Tibial nerve (tissue), 4 donors: ENCODE measurements around the gene MAU2. TPM values are rescaled to one million over a fixed set of nuclear protein-coding genes. Genes with fewer than 3 reads are reported as not detected.
A peak's percentile ranks its signal among the peaks of the same experiment; 100 is the strongest.

ENCODE experiments used
- DNase-seq, 2 donors: peaks; one replicate each; pipeline ENCODE4 v3.0.0-alpha.2; 2019; ENCODE audit warnings: low spot score in 2 of 2
- H3K27ac ChIP-seq, 4 donors: fragments of 200-600 bp; sonication (generic) in 3 of 4; one replicate each; pipeline ENCODE4 v1.5.1; 2017 to 2019; ENCODE audit warnings: mild to moderate bottlenecking in 1 of 4
- H3K27me3 ChIP-seq, 2 donors: fragments of 200-600 bp; sonication (generic) in 1 of 2; one replicate each; pipeline versions ENCODE4 v1.5.1 to v1.6.0; 2017 to 2019
- H3K36me3 ChIP-seq, 3 donors: fragments of 200-600 bp; sonication (generic); one replicate each; pipeline ENCODE4 v1.5.1; 2018 to 2019
- H3K4me1 ChIP-seq, 4 donors: fragments of 200-600 bp; sonication (generic) in 3 of 4; one replicate each; pipeline ENCODE4 v1.5.1; 2017 to 2019
- H3K4me3 ChIP-seq, 4 donors: fragments of 200-600 bp; sonication (generic) in 3 of 4; one replicate each; pipeline ENCODE4 v1.5.1; 2017 to 2019; ENCODE audit warnings: mild to moderate bottlenecking in 1 of 4, moderate library complexity in 1 of 4
- H3K9me3 ChIP-seq, 4 donors: fragments of 200-600 bp; sonication (generic) in 3 of 4; one replicate each; pipeline ENCODE4 v1.5.1; 2017 to 2019
- EP300 ChIP-seq, 2 donors: sonication (generic); formaldehyde crosslinking; IDR thresholded peaks; one replicate each; pipeline ENCODE4 v1.6.1; 2017; ENCODE audit warnings: antibody characterized with exemption in 2 of 2, mild to moderate bottlenecking in 1 of 2
- POLR2A ChIP-seq, 2 donors: fragments of 450-650 bp; IDR thresholded peaks; one replicate each; pipeline ENCODE4 v1.6.1; 2017; ENCODE audit warnings: antibody characterized with exemption in 2 of 2, mild to moderate bottlenecking in 2 of 2, moderate library complexity in 2 of 2
- WGBS, 2 donors: methylation state at CpG; one replicate each; pipeline ENCODE4 v1.1.5; 2018; 5-methylcytosine and 5-hydroxymethylcytosine counted together
- total RNA-seq, 4 donors: library from RNA; depleted of rRNA; stranded (reverse); fragments of >200 nt; gene quantifications; one replicate each; pipeline ENCODE4 v1.1.0, GENCODE V29; 2016
- TF ChIP-seq, protein P1 (sequence below), 5 experiments: fragments of 200-600 bp in 3 of 5; fragments of 450-650 bp in 2 of 5; sonication (generic) in 3 of 5; IDR thresholded peaks; one replicate each; pipeline ENCODE4 v1.5.1; 2016 to 2019; ENCODE audit warnings: antibody characterized with exemption in 5 of 5, mild to moderate bottlenecking in 3 of 5, moderate library complexity in 2 of 5

The MAU2 gene
- total RNA-seq, 4 donors from 2014 or later: 56.8 to 108 (median 97.8) TPM

DNA sequence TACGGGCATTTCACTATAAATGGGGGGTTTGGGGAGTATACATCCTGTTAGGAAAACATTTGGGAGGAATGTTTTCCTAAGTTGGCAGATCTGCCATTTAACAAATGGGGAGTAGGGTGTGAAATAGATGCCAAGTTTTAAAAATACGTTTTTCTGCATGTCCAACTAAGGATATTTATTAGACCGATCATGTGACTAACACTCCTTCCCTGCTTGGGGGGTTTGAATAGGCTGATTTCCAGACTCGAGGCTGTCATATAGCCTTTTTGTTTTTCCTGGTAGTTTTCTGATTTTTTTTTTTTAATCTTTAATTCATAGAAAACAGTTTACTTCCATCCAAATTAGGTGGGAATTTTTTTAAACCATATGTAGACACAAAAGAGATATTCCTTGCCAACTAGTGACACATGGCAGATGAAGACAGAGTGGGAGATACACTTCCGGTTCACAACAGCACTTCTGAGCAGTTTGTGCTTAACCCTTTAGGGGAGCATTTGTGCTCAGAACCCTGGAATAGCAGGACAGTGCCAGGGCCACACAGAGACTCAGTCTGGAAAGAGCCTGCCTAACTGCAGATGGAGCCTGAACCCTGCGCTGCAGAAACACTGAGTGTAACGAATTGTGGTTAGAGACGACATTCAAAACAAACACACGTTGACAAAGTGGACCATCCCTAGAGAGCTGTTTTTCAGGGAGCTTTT lies 79.3 kb downstream of the MAU2 start:
- Histone ChIP-seq H3K9me3 (no peaks in the 10 kb centered on the region), H3K36me3 (no peaks in the 10 kb centered on the region), H3K4me3 (no peak overlapping the region), H3K27ac (peak overlapping the region in 2 of 4 donors; percentile 33 to 34), H3K4me1 (peaks cover 0 to 27% (median 1%) of the 10 kb centered on the region in 4 donors), H3K27me3 (no peaks in the 10 kb centered on the region)
- no peak for TF ChIP-seq POLR2A (IDR thresholded peaks at IDR 0.05)
- TF ChIP-seq, protein P1, sequence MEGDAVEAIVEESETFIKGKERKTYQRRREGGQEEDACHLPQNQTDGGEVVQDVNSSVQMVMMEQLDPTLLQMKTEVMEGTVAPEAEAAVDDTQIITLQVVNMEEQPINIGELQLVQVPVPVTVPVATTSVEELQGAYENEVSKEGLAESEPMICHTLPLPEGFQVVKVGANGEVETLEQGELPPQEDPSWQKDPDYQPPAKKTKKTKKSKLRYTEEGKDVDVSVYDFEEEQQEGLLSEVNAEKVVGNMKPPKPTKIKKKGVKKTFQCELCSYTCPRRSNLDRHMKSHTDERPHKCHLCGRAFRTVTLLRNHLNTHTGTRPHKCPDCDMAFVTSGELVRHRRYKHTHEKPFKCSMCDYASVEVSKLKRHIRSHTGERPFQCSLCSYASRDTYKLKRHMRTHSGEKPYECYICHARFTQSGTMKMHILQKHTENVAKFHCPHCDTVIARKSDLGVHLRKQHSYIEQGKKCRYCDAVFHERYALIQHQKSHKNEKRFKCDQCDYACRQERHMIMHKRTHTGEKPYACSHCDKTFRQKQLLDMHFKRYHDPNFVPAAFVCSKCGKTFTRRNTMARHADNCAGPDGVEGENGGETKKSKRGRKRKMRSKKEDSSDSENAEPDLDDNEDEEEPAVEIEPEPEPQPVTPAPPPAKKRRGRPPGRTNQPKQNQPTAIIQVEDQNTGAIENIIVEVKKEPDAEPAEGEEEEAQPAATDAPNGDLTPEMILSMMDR (IDR thresholded peaks at IDR 0.05): no peak
- no peak for TF ChIP-seq EP300 (IDR thresholded peaks at IDR 0.05)
- no peak for DNase-seq
- whole genome bisulfite sequencing, 2 donors: 19 to 22% methylated on average over 9 of the region's 9 CpGs

DNA sequence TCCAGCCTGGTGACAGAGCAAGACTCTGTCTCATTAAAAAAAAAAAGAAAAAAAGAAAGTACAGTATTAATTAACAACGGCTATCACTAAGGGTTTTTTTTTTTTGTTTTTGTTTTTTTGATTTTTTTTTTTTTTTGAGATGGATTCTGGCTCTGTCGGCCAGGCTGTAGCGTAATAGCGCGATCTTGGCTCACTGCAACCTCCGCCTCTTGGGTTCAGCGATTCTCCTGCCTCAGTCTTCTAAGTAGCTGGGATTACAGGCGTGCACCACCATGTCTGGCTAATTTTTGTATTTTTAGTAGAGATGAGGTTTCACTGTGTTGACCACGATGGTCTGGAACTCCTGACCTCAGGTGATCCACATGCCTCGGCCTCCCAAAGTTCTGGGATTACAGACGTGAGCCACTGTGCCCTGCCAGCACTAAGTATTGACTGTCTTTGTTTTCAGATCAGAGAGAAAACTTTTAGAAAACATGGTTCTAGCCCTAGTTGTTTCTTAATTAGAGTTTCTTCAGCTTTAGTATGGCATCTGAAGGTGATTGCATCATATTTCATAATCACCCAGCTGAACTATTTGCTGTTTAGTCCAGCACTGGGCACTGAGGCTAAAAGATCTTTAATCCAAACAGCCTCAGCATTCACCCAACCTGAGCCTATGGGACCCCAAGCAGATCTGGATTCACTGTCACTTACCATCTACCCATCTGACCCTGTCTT lies 82.2 kb downstream of the MAU2 start:
- no peak for DNase-seq
- no peaks in the 10 kb centered on the region for H3K27me3 ChIP-seq
- peak overlapping the region in 1 of 4 donors; percentile 43 for H3K27ac ChIP-seq
- TF ChIP-seq, protein P1 (IDR thresholded peaks at IDR 0.05): no peak
- no peak for TF ChIP-seq EP300 (IDR thresholded peaks at IDR 0.05)
- no peak for TF ChIP-seq POLR2A (IDR thresholded peaks at IDR 0.05)
- no peaks in the 10 kb centered on the region for H3K36me3 ChIP-seq
- WGBS, 2 donors: 84 to 91% methylated on average over 11 of the region's 11 CpGs
- no peak overlapping the region for H3K4me3 ChIP-seq
- peaks cover 0 to 40% (median 12%) of the 10 kb centered on the region in 4 donors for H3K4me1 ChIP-seq
- no peaks in the 10 kb centered on the region for H3K9me3 ChIP-seq

DNA sequence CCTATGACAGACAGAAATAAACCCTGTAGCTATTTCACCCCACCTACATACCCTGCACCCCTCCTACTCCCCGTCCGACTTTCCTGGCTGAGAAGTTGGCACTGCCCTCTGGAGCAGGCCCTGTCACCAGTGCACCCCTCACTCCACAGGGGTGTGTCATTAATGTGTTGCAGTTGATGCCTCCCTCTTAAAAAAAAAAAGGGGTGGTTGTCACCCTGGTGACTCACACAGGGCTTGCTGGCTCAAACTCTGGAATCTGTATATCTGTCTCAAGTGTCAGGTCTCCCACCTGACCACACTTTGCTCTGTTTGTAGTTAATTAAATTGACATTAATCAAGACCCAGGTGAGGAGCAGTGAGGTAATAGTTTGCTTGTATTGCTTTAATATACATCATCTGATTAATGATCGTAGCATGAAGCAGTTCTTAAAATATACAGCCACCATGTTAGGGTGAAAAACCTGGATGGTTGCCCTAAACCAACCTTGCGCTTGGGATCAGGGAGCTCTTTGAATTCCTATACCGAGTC lies 82.8 kb downstream of the MAU2 start:
- Histone ChIP-seq H3K27ac (peak overlapping the region in 2 of 4 donors; percentile 43 to 96), H3K4me1 (peaks cover 0 to 46% (median 16%) of the 10 kb centered on the region in 4 donors), H3K4me3 (no peak overlapping the region), H3K36me3 (no peaks in the 10 kb centered on the region), H3K9me3 (no peaks in the 10 kb centered on the region), H3K27me3 (no peaks in the 10 kb centered on the region)
- TF ChIP-seq, protein P1 (IDR thresholded peaks at IDR 0.05): no peak
- TF ChIP-seq POLR2A (IDR thresholded peaks at IDR 0.05) (no peak), EP300 (IDR thresholded peaks at IDR 0.05) (no peak)
- no peak for DNase-seq
- 86% methylated on average over 5 of the region's 5 CpGs for WGBS, 2 donors

DNA sequence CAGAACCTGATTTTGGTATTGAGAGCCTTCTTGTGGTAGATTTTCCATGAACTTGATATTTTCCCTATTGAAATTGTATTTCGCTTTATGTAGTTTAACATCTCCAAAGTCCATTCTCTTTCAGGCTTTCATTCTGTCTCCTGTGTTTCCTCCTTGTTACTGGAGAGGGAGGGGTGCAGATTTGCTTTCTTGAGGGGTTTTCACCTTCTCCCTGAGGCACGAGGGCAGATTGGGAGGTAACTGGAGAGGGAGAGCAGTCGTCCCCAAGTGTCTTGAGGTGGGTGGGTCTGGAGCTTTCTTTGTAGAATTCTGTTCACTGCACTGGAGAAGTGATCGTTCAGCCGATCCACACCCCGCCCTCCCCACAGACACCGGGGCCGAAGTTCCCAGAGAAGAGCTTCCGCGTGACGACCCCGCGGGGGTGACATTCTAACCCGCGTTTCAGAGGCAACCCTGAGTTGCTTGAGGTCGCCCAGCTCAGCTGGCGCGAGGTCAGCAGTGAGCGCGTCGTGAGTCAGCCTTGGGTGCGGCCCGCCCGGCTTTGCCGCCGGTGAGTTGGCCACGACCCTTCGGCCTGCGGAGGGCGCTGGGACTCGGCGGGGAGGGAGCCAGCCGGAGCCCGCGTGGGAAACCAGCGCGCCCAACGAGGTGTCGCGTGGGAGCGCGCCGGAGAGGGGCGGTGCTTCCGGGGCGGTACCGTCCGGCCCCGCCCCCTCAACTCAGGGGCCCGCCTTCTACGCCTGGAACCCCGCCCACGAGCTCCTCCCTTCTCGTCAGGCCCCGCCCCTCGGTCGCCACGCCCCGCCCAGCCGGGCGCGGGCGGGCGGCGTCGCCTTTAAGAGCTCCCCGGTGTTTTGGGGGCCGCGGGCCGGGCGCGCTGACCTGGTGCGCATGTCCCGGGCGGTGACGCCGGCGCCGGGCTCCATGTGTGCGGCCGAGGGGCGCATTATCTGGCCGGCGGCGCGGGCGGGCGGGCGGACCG lies 84.5 kb downstream of the MAU2 start, which contains the start of gene GATAD2A:
Gene GATAD2A, plus strand, starts transcription at position 797 of the 982 bp plus-strand sequence. CDS start 59,671 bp downstream, outside the sequence.
- Histone ChIP-seq H3K9me3 (no peaks in the 10 kb centered on the region), H3K27ac (peak within 1 kb of the TSS; percentile 71 to 96 (median 90)), H3K36me3 (no peaks in the 10 kb centered on the region), H3K4me3 (peak within 1 kb of the TSS; percentile 68 to 98 (median 92)), H3K4me1 (peaks cover 0 to 57% (median 22%) of the 10 kb centered on the region in 4 donors), H3K27me3 (no peaks in the 10 kb centered on the region)
- peak; percentile 92 to 93 for DNase-seq
- 5 to 10% methylated on average over 8 to 23 of the region's 90 CpGs for WGBS, 2 donors
- peak; percentile 58 to 89 for TF ChIP-seq EP300 (IDR thresholded peaks at IDR 0.05)
- TF ChIP-seq POLR2A (IDR thresholded peaks at IDR 0.05): peak in 1 of 2 donors; percentile 51
- TF ChIP-seq, protein P1 (IDR thresholded peaks at IDR 0.05): peak; percentile 28 to 62 (median 45)
